HG02759 (cell line): Measurements from ENCODE around the gene CMIP.

Source experiments
- ATAC-seq: cut with Tn5 transposase; IDR thresholded peaks from one replicate; pipeline ENCODE4 v1.9.1; 2021; ENCODE audit warnings: mild to moderate bottlenecking, moderate library complexity; ENCODE audit not compliant: unreplicated experiment

CMIP gene

DNA sequence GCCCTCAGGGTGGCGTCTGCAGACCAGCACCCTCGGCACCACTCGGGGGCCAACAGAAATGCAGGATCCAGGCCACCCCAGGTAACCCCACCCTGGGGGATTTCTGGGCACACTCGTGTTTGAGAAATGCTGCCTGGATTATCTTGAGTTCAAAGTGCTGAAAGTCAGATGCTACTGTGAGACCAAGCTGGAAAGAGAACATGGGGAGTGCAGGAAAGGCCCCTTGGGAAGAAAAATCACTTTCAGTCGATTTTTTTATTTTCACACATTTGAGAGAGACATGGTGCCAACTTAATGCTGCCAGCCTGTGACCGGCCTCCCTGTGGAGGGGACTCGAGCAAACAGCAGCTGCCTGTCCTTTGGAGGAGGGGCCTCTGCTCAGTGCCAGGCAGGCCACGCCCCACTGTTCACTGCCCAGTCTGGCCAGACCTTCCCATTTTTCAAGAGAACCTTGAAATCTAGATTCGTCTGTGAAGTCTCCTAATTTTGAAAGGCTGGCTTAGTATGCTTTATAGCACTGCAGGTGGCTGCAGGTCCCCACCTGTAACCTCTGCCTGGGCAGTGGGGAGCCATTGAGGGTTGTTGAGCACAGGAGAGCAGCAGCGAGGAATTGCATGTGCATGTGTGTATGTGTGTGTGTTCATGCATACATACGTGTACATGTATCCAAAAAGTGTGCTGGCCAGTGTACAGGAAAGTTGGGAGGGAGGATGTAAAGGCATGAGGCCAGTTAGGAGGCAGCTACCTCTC, 263.8 kb downstream of the CMIP start:
- no peak for ATAC-seq

DNA sequence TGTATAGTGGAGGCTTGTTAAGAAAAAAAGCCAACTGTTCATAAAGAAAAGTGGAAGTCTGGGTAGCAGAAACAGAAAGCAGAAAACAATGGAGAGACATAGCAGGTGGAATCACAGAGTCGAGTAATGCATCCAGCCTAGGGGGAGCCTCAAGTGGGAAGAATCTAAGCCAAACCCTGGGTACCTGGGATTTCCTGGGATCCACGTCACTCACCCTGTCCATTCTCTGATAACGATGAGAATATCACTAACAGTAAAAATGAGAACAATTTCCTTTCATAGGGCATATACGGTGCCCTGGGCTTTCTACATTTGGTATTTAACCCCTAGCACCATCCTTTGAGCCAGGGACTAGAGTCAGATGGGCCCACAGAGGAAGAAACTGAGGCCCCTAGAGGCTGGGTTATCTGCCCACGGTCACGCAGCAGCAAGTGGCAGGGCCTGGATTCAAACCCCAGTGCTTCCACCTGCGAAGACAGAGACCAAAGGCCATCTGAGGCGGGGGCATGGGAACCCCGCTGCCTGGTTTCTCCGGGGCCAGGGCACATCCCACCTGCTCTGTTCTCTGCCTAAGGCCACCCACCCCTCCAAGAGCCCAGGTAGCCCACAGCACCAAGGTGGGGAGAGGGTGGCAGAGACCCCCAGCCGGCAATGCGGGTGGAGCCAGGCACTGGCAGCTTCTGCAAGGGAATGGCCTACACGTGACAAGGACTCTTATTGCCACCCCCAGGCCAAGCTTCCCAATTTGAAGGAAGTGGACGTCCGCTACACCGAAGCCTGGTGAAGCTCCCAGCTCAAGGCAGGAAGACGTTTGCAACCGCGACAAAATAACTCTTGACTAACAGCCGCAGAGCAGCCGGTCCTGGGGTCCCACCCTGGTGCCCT, 264.6 kb downstream of the CMIP start:
- no peak for ATAC-seq

GRCh38 chr16:81710044-81710443, 265.4 kb downstream of the CMIP start:
- no peak for ATAC-seq

- no peak for ATAC-seq
These were observed 266.0 kb downstream of the CMIP start for GRCh38 chr16:81710596-81710995.

- ATAC-seq = no peak
These were observed 267.2 kb downstream of the CMIP start for GRCh38 chr16:81711657-81712319.

- no peak for ATAC-seq
These were observed 268.1 kb downstream of the CMIP start for GRCh38 chr16:81712681-81713080.

DNA sequence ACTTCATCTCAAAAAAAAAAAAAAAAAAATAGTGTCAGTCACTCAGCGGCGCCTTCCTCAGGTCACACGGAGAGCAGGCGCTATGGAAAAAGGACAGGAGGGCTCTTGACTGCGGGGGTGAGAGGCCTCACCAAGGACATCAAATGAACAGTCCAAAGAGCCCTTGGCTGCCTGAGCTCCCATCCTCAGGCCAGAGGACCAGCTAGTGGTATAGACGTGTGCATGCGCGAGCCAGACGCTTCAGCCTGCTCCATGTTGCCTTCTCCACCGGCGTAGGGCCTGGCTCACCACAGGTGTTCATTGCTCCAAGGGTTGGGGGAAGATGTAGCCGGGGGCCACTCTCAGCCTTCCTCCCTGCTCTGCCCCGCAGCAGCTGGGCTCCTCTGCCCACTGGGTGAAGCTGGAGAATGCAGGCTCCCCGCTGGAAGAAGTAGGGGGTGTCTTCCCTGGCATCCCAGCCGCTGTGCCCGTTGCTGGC, 268.7 kb downstream of the CMIP start:
- no peak for ATAC-seq

- no peak for ATAC-seq
These were observed 269.2 kb downstream of the CMIP start for GRCh38 chr16:81713796-81714195.

- ATAC-seq = no peak
These were observed 270.0 kb downstream of the CMIP start for GRCh38 chr16:81714583-81714982.

DNA sequence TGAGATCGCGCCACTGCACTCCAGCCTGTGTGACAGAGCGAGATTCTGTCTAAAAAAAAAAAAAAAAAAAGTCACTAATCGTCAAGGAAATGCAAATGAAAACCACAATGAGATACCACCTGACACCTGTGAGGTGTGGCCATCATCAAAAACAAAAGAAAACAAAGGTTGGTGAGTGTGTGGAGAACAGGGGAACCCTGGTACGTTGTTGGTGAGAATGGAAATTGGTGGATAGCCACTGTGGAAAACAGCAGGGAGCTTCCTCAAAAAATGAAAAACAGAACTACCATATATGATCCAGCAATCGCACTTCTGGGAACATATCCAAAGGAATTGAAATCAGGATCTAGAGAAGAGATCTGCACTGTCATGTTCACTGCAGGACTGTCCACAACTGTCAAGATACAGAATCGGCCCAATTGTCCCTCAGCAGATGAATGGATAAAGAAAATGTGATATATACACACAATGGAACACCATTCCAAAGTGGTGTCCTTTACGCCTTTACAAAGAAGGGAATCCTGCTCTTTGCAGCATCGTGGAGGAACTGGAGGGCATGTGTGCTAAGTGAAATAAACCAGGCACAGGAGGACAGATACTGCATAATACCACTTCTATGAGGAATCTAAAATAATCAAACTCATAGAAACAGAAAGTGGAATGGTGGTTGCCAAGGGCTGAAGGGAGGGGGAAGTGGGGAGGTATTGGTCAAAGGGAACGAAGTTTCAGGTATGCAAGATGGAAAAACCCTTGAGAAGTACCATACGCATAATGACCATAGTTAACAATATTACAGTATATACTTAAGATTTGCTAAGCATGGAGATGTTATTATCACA, 271.0 kb downstream of the CMIP start:
- ATAC-seq = peak; percentile 57

DNA sequence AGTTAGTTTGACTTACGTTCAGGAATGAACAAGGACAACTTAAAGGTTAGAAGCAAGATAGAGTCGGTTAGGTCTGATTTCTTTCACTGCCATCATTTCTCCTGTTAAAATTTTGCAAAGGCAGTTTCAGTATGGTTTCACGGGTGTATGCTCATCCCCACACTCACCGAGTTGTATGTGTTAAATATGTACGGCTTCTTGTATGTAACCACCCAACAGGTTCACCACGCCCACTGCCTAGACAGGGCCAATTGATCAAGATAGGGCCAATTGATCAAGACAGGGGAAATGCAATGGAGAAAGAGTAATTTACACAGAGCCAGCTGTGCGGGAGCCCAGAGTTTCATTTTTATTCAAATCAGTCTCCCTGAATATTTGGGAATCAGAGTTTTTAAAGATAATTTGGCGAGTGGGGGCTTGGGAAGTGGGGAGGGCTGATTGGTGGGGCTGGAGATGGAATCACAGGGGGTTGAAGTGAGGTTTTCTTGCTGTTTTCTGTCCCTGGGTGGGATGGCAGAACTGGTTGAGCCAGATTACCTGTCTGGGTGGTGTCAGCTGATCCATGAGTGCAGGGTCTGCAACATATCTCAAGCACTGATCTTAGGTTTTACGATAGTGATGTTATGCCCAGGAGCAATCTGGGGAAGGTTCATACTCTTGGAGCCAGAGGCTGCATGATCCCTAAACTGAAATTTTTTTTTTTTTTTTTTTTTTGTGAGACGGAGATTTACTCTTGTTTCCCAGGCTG, 272.0 kb downstream of the CMIP start:
- peak; percentile 59 for ATAC-seq

DNA sequence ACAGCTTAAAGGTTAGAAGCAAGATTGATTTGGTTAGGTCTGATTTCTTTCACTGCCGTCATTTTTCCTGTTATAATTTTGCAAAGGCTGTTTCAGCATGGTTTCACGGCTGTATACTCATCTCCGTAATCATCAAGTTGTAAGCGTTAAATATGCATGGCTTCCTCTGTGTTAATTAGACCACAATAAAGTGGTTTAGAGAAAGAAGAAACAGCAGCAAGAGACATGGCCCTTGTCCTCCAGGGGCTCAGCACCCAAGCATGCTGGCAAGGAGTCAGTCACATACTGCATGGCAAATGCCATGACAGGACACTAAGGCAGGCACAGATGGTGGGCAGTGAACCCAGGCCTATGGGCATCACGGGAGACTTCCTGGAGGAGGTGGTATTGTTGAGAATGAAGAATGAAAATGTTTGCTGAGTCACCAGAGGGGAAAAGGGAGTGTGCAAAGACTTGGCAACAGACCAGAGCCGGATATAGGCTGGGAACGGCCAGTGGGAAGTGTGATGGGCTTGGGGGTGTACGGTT, 273.1 kb downstream of the CMIP start:
- no peak for ATAC-seq

DNA sequence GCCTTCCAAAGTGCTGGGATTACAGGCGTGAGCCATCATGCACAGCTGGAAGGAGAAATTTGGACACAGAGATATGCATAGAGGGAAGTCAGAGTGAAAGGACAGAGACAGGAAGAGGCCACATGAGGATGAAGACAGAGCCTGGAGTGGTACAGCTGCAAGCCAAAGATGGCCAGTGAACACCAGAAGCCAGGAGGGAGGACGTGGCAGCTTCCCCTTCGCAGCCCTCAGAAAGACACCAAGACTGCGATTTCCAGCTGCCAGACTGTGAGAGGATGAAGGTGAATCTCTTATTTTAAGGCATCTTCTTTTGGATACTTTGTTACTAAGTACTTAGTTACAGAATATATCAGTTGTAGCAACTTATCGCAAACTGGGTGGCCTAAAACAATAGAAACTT, 274.0 kb downstream of the CMIP start:
- ATAC-seq = no peak

DNA sequence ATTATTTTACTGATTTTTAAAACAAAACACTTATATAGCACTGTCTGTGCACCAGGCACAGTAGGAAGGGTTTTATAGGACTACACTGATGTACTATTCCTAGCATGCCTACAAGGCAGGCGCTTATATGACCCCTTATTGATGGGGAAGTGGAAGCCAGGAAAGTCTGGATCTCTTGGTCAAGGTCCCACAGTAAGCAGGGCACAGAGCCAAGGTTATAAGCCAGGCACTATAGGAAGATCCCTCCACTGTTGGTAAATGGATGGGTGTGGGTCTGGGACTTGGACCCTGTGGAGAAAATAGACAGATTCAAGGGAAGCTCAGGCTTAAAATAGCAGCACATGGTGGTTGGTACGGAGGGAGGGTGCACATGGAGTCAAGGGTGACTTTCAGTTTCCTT, 275.4 kb downstream of the CMIP start:
- ATAC-seq = no peak

- ATAC-seq = no peak
These were observed 276.6 kb downstream of the CMIP start for GRCh38 chr16:81720973-81721906.

GRCh38 chr16:81723098-81723723, 278.6 kb downstream of the CMIP start:
- peak; percentile 85 for ATAC-seq

DNA sequence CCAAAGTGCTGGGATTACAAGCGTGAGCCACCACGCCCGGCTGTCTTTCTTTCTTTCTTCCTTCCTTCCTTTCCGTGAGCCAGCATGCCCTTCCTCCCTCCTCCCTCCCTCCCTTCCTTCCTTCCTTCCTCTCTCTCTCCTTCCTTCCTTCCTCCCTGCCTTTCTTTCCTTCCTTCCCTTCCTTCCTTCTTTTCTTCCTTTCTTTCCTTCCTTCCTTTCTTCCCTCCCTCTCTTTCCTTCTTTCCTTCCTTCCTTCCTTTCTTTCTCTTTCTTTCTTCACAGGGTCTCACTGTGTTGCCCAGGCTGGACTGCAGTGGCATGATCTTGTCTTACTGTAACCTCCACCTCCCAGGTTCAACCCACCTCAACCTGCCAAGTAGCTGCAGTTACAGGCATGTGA, 283.8 kb downstream of the CMIP start:
- no peak for ATAC-seq

- ATAC-seq = no peak
These were observed 284.8 kb downstream of the CMIP start for GRCh38 chr16:81729451-81729850.
